IMR-90 (cell line): ENCODE results near the gene AGO1. TPM values are rescaled to one million over a fixed set of nuclear protein-coding genes. Genes with fewer than 3 reads are reported as not detected.

Source experiments
- ATAC-seq: fragments of 200-7000 bp; cut with Tn5 transposase; 2 replicates; pipeline ENCODE4 v1.9.1; 2020; ENCODE audit warnings: low read depth, mild to moderate bottlenecking, moderate library complexity
- BruUV-seq: library from RNA; stranded (reverse); fragments of 400-500 nt; replicated peaks from 2 replicates; lab custom pipeline; 2021; lab: Mats Ljungman, UMichigan
- CTCF ChIA-PET: fragments of 300-600 bp; formaldehyde crosslinking; extraction: SDS; loops from one replicate; lab custom pipeline; 2021; ENCODE audit warnings: antibody characterized with exemption; lab: Yijun Ruan, JAX
- POLR2A ChIA-PET: fragments of 300-600 bp; sonication (Branson Sonifier 250); formaldehyde crosslinking; loops from one replicate; lab custom pipeline; 2022; ENCODE audit warnings: antibody characterized with exemption; ENCODE audit not compliant: unreplicated experiment; lab: Charles Lee
- DNase-seq: peaks from one replicate; pipeline ENCODE4 v3.0.0; 2013
- H2AFZ ChIP-seq: replicated peaks from 2 replicates; pipeline ENCODE3; 2013; ENCODE audit warnings: low read length, mild to moderate bottlenecking; ENCODE audit not compliant: poor library complexity
- H2AK5ac ChIP-seq: 2 replicates; pipeline ENCODE4 v1.6.1; 2013; ENCODE audit warnings: low read depth, low read length, inconsistent platforms
- H2AK9ac ChIP-seq: replicated peaks from 2 replicates; pipeline ENCODE3; 2013; ENCODE audit warnings: mild to moderate bottlenecking, low read depth, low read length, moderate library complexity; ENCODE audit not compliant: poor library complexity
- H2BK120ac ChIP-seq: 2 replicates; pipeline ENCODE4 v1.6.1; 2013; ENCODE audit warnings: low read depth, low read length, inconsistent platforms
- H2BK15ac ChIP-seq: 3 replicates; pipeline ENCODE4 v1.6.1; 2013; ENCODE audit warnings: low read depth, low read length, inconsistent platforms
- H2BK20ac ChIP-seq: 2 replicates; pipeline ENCODE4 v1.6.1; 2013; ENCODE audit warnings: low read depth, mild to moderate bottlenecking, inconsistent platforms, low read length, moderate library complexity
- H2BK5ac ChIP-seq: 2 replicates; pipeline ENCODE4 v1.6.1; 2013; ENCODE audit warnings: mild to moderate bottlenecking, low read depth, low read length, inconsistent platforms; ENCODE audit not compliant: poor library complexity, severe bottlenecking
- H3K14ac ChIP-seq: replicated peaks from 2 replicates; pipeline ENCODE4 v1.6.1; 2013; ENCODE audit warnings: low read depth, low read length, inconsistent platforms
- H3K18ac ChIP-seq: 2 replicates; pipeline ENCODE4 v1.6.1; 2013; ENCODE audit warnings: low read depth, low read length, control low read depth
- H3K23ac ChIP-seq: 2 replicates; pipeline ENCODE4 v1.6.1; 2013; ENCODE audit warnings: low read depth, low read length, inconsistent platforms
- H3K27ac ChIP-seq: 2 replicates; pipeline ENCODE4 v1.5.1; 2013; ENCODE audit warnings: mild to moderate bottlenecking, control low read depth, low read length; ENCODE audit not compliant: insufficient read depth
- H3K27me3 ChIP-seq: 2 replicates; pipeline ENCODE4 v1.6.1; 2013; ENCODE audit warnings: low read length; ENCODE audit not compliant: control insufficient read depth, insufficient read depth
- H3K36me3 ChIP-seq: 2 replicates; pipeline ENCODE4 v1.6.1; 2013; ENCODE audit warnings: low read length, mixed read lengths; ENCODE audit not compliant: control insufficient read depth, insufficient read depth
- H3K4ac ChIP-seq: 2 replicates; pipeline ENCODE4 v1.6.1; 2013; ENCODE audit warnings: low read depth, low read length, inconsistent platforms
- H3K4me1 ChIP-seq: 2 replicates; pipeline ENCODE4 v1.6.1; 2013; ENCODE audit warnings: low read length, mixed read lengths; ENCODE audit not compliant: control insufficient read depth, insufficient read depth
- H3K4me2 ChIP-seq: 2 replicates; pipeline ENCODE4 v1.6.1; 2013; ENCODE audit warnings: low read depth, mild to moderate bottlenecking, control low read depth, low read length, moderate library complexity
- H3K4me3 ChIP-seq: 2 replicates; pipeline ENCODE4 v1.5.1; 2013; ENCODE audit warnings: low read depth, mild to moderate bottlenecking, control low read depth, low read length, moderate library complexity; ENCODE audit not compliant: insufficient read depth
- H3K56ac ChIP-seq: 2 replicates; pipeline ENCODE4 v1.6.1; 2013; ENCODE audit warnings: low read length, inconsistent platforms; ENCODE audit not compliant: insufficient read depth; ENCODE audit errors: extremely low read depth
- H3K79me1 ChIP-seq, 2 experiments: 2 replicates each; pipeline ENCODE4 v1.6.1; 2013; ENCODE audit warnings: low read length in 2 of 2, inconsistent platforms in 1 of 2, low read depth in 1 of 2
- H3K9ac ChIP-seq: 2 replicates; pipeline ENCODE4 v1.6.1; 2013; ENCODE audit warnings: low read depth, low read length, control low read depth
- H3K9me1 ChIP-seq: 2 replicates; pipeline ENCODE4 v1.6.1; 2013; ENCODE audit warnings: low read length, inconsistent platforms; ENCODE audit not compliant: insufficient read depth
- H3K9me3 ChIP-seq: 2 replicates; pipeline ENCODE4 v1.6.1; 2013; ENCODE audit warnings: low read length; ENCODE audit not compliant: control insufficient read depth, insufficient read depth
- H4K20me1 ChIP-seq: 2 replicates; pipeline ENCODE4 v1.6.1; 2013; ENCODE audit warnings: low read length, inconsistent platforms; ENCODE audit not compliant: insufficient read depth
- H4K5ac ChIP-seq: 2 replicates; pipeline ENCODE4 v1.6.1; 2013; ENCODE audit warnings: mild to moderate bottlenecking, low read depth, low read length, control low read depth
- H4K8ac ChIP-seq, 2 experiments: 2 replicates each; pipeline ENCODE4 v1.6.1; 2013; ENCODE audit warnings: low read depth in 2 of 2, low read length in 2 of 2, control low read depth in 1 of 2, inconsistent platforms in 1 of 2
- H4K91ac ChIP-seq: 2 replicates; pipeline ENCODE4 v1.6.1; 2013; ENCODE audit warnings: low read depth, low read length, inconsistent platforms; ENCODE audit not compliant: insufficient read depth
- FOS ChIP-seq: fragments of 150-350 bp; IDR thresholded peaks from 2 replicates; pipeline ENCODE4 v1.6.1; 2016; ENCODE audit warnings: low read depth, low read length
- POLR2A ChIP-seq: IDR thresholded peaks from 2 replicates; pipeline ENCODE4 v1.6.1; 2012; ENCODE audit warnings: mild to moderate bottlenecking, low read depth, low read length
- SMC3 ChIP-seq: fragments of 150-350 bp; IDR thresholded peaks from 2 replicates; pipeline ENCODE4 v1.6.1; 2016; ENCODE audit warnings: low read depth, mild to moderate bottlenecking, antibody characterized with exemption, low read length, moderate library complexity
- WGBS, 2 experiments: methylation state at CpG; one replicate each; pipeline versions ENCODE4 v1.1.5 to v1.1.7; 2013; ENCODE audit warnings: missing lambda C conversion rate in 2 of 2; ENCODE audit not compliant: insufficient read length in 1 of 2; ENCODE audit errors: extremely low coverage in 2 of 2; 5-methylcytosine and 5-hydroxymethylcytosine counted together
- dilution Hi-C: fragments of 300-500 bp; cut with HindIII; formaldehyde crosslinking; loops from one replicate; pipeline ENCODE4 v1.14.3; 2018; ENCODE audit warnings: low sequenced_read_pairs; ENCODE audit not compliant: unreplicated experiment
- in situ Hi-C: fragments of 300-500 bp; cut with MboI; formaldehyde crosslinking; loops from 3 replicates; pipeline ENCODE4 v1.14.3; 2019; ENCODE audit warnings: low sequenced_read_pairs, inconsistent platforms, mixed read lengths
- intact Hi-C: fragments of 100-400 bp; cut with micrococcal nuclease; formaldehyde crosslinking; loops from 2 replicates; pipeline ENCODE4 v1.10.0; 2022
- polyA plus RNA-seq, 3 experiments: library from polyadenylated mRNA; depleted of rRNA; stranded (reverse); fragments of >200 nt; gene quantifications; 2 replicates each; pipeline ENCODE4 v1.2.3, GENCODE V29; 2012; ENCODE audit warnings: low replicate concordance in 1 of 3
- total RNA-seq: library from RNA; depleted of rRNA; stranded (reverse); fragments of >200 nt; gene quantifications from 2 replicates; pipeline ENCODE4 v1.2.3, GENCODE V29; 2012
- TF ChIP-seq, protein P1 (sequence below): conservative IDR thresholded peaks from 2 replicates; pipeline ENCODE4 v1.5.1; 2012; ENCODE audit warnings: mild to moderate bottlenecking, low read depth, low read length, improper control_type of control experiment

Gene AGO1
- total and polyA plus RNA-seq, 2 of the 4 experiments (the other 2 are of a cell fraction) = 11.3 to 21.5 TPM

DNA sequence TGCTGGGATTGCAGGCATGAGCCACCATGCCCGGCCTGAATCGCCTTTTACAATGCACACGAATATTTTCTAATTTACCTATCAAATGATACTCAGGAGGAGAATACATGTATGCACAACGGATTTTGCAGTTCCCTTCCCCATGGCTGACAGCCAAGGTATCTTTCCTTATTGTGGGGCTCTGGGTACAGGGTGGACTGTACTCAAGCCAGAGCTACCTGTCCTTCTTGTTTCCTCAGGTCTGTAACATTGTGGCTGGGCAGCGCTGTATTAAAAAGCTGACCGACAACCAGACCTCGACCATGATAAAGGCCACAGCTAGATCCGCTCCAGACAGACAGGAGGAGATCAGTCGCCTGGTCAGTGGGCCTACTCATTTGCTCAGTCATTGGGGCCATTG is 18.2 kb downstream of the AGO1 start:
- Histone ChIP-seq H4K20me1 (no peaks in the 10 kb centered on the region), H3K4ac (no peak overlapping the region), H3K4me1 (no peaks in the 10 kb centered on the region), H3K27me3 (no peaks in the 10 kb centered on the region), H3K4me2 (no peak overlapping the region), H4K91ac (no peak overlapping the region), H3K56ac (no peak overlapping the region), H4K8ac (no peak overlapping the region), H3K9me3 (no peaks in the 10 kb centered on the region), H2BK120ac (no peak overlapping the region), H2AK9ac (no peak overlapping the region), H3K79me1 (no peaks in the 10 kb centered on the region), H3K14ac (no peak overlapping the region), H2AK5ac (no peak overlapping the region), H2BK5ac (no peak overlapping the region), H3K4me3 (no peak overlapping the region), H2BK15ac (no peak overlapping the region), H3K36me3 (peaks cover 24% of the 10 kb centered on the region), H2BK20ac (no peak overlapping the region), H2AFZ (no peak overlapping the region), H3K23ac (no peak overlapping the region), H3K27ac (no peak overlapping the region), H3K9ac (no peak overlapping the region), H3K18ac (no peak overlapping the region), H3K9me1 (peaks cover 7% of the 10 kb centered on the region), H4K5ac (no peak overlapping the region)
- ATAC-seq (no peak), DNase-seq (no peak)
- dilution Hi-C loops (no loop called here), in situ Hi-C loops (no loop called here), intact Hi-C loops (no loop called here)
- TF ChIP-seq POLR2A = no peak
- TF ChIP-seq, protein P1, sequence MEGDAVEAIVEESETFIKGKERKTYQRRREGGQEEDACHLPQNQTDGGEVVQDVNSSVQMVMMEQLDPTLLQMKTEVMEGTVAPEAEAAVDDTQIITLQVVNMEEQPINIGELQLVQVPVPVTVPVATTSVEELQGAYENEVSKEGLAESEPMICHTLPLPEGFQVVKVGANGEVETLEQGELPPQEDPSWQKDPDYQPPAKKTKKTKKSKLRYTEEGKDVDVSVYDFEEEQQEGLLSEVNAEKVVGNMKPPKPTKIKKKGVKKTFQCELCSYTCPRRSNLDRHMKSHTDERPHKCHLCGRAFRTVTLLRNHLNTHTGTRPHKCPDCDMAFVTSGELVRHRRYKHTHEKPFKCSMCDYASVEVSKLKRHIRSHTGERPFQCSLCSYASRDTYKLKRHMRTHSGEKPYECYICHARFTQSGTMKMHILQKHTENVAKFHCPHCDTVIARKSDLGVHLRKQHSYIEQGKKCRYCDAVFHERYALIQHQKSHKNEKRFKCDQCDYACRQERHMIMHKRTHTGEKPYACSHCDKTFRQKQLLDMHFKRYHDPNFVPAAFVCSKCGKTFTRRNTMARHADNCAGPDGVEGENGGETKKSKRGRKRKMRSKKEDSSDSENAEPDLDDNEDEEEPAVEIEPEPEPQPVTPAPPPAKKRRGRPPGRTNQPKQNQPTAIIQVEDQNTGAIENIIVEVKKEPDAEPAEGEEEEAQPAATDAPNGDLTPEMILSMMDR = no peak
- TF ChIP-seq FOS = no peak
- TF ChIP-seq SMC3 = no peak
- ChIA-PET CTCF (no interaction called here), POLR2A (no interaction called here)
- 100% methylated on average over 4 of the region's 9 CpGs; no CpG with 5 or more reads in 1 of the 2 experiments for WGBS, 2 experiments
- BruUV-seq = no TSS peak
